Mesothelial cell of epicardium (in vitro differentiated cells): Measurements from ENCODE around the gene CFAP141. TPM values are rescaled to one million over a fixed set of nuclear protein-coding genes. Genes with fewer than 3 reads are reported as not detected.

ENCODE experiments used
- DNase-seq, 2 experiments: peaks; one replicate each; pipeline ENCODE4 v3.0.0; 2021; ENCODE audit warnings: low spot score in 2 of 2; ENCODE audit not compliant: unreplicated experiment in 2 of 2
- H3K27ac Mint-ChIP-seq: 2 replicates; pipeline ENCODE4 v1.8.0; 2021; ENCODE audit warnings: mixed read lengths
- H3K27me3 Mint-ChIP-seq: 2 replicates; pipeline ENCODE4 v1.8.0; 2021; ENCODE audit warnings: low read depth, mixed read lengths
- H3K36me3 Mint-ChIP-seq: 2 replicates; pipeline ENCODE4 v1.8.0; 2021; ENCODE audit warnings: mixed read lengths
- H3K4me1 Mint-ChIP-seq: 2 replicates; pipeline ENCODE4 v1.8.0; 2021; ENCODE audit warnings: mixed read lengths
- H3K4me3 Mint-ChIP-seq: 2 replicates; pipeline ENCODE4 v1.8.0; 2021; ENCODE audit warnings: mild to moderate bottlenecking, moderate library complexity, mixed read lengths
- H3K9me3 Mint-ChIP-seq: 2 replicates; pipeline ENCODE4 v1.8.0; 2021; ENCODE audit warnings: mixed read lengths
- total RNA-seq: library from RNA; stranded (reverse); gene quantifications from 3 replicates; pipeline ENCODE4 v1.2.1, GENCODE V29; 2021
- TF ChIP-seq, protein P1 (sequence below): fragments of 200-600 bp; sonication (generic); IDR thresholded peaks from one replicate; pipeline ENCODE4 v1.5.0; 2021; ENCODE audit warnings: antibody characterized with exemption; ENCODE audit not compliant: unreplicated experiment

CFAP141 gene
- total RNA-seq, 1 donor from 2014 or later, result not detected

DNA sequence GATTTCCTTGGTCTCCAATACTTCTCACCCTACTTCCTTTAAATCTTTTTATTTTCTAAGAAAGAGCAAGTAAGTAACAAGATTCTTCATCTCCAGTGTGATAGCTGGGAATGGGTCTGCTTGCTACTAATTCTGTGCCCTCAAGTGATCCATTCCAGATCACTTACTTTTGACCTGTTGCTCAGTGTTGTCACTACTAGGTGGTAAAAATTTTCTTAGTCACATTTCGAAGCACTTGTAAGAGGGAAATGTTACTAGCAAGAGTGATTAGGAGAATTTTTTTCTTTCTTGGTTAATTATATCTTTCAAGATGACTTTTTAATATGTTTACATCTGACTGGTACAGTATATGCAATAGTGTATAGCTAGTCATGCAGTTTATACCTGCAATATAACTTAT is 16.8 kb upstream of the CFAP141 start:
- Mint-ChIP-seq H3K36me3 (peaks cover 27% of the 10 kb centered on the region), H3K4me3 (peak overlapping the region; percentile 88), H3K4me1 (peaks cover 49% of the 10 kb centered on the region)

DNA sequence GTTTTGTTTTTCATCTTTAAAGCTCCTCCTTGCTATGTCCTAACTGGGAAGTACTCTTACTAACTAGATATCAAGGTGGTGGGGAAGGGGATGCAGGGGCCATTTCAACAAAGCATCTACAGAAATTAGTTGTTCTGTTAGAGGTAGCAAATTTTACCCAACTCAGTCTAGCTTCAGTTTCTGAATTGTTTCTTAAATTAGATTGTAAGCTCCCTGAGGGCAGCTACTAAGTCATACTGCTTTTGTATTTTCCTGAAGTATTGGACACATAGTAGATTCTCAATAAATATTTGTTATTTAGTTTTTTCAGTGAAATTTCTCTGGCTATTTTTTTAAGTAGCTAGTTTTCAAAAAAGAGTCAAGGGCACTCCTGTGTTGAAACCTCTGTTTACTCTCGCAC is 16.4 kb upstream of the CFAP141 start:
- no peak for DNase-seq
- peaks cover 28% of the 10 kb centered on the region for H3K36me3 Mint-ChIP-seq

More for the DNA sequence above, 16.8 kb upstream of the CFAP141 start:
- no peaks in the 10 kb centered on the region for H3K9me3 Mint-ChIP-seq
- H3K27ac Mint-ChIP-seq, result peak overlapping the region; percentile 84
- no peaks in the 10 kb centered on the region for H3K27me3 Mint-ChIP-seq
- TF ChIP-seq, protein P1, sequence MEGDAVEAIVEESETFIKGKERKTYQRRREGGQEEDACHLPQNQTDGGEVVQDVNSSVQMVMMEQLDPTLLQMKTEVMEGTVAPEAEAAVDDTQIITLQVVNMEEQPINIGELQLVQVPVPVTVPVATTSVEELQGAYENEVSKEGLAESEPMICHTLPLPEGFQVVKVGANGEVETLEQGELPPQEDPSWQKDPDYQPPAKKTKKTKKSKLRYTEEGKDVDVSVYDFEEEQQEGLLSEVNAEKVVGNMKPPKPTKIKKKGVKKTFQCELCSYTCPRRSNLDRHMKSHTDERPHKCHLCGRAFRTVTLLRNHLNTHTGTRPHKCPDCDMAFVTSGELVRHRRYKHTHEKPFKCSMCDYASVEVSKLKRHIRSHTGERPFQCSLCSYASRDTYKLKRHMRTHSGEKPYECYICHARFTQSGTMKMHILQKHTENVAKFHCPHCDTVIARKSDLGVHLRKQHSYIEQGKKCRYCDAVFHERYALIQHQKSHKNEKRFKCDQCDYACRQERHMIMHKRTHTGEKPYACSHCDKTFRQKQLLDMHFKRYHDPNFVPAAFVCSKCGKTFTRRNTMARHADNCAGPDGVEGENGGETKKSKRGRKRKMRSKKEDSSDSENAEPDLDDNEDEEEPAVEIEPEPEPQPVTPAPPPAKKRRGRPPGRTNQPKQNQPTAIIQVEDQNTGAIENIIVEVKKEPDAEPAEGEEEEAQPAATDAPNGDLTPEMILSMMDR, result no peak
- DNase-seq, result no peak

DNA sequence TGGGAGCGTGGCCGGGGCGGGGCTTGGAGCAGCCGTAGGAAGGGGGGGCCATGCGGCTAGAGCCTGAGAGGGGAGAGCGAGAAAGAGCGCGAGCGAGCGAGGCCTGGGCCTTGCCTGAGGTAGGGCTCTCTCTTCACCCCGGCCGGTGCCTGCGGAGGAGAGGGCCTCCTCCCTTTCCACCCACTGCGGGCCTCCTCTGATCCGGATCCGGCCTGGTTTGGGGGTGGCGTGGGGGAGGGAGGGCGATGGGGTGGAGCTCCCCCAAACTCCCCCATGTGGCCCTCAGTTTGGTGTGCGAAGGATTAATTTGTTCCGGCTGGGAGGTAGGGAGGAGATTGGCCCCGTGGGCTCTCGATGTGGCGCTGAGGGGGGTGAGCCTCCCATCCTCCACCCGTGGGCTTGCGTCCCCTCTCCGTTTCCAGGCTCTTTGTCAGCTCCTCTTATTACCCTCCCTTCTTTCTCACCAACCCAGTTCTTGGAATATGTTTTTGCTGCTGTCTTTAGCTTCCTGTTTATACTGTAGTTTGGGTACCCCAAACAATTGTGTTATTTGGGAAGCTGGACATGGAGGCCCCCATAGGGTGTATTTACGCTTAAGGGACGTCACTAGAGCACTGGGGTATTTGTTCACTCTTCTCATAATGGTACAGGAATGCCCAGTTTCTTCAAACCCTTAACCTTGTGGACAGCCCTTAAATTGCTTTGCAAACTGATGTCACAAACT is 15.3 kb upstream of the CFAP141 start:
- Mint-ChIP-seq H3K4me1 (peaks cover 51% of the 10 kb centered on the region), H3K27ac (peak overlapping the region; percentile 98), H3K27me3 (no peaks in the 10 kb centered on the region), H3K4me3 (peak overlapping the region; percentile 88), H3K9me3 (no peaks in the 10 kb centered on the region), H3K36me3 (peaks cover 26% of the 10 kb centered on the region)
- DNase-seq, result peak; percentile 54 to 73
- TF ChIP-seq, protein P1, result no peak

More for the DNA sequence above, 16.4 kb upstream of the CFAP141 start:
- TF ChIP-seq, protein P1, result no peak
- H3K4me1 Mint-ChIP-seq, result peaks cover 51% of the 10 kb centered on the region
- peak overlapping the region; percentile 88 for H3K4me3 Mint-ChIP-seq
- no peaks in the 10 kb centered on the region for H3K9me3 Mint-ChIP-seq
- no peaks in the 10 kb centered on the region for H3K27me3 Mint-ChIP-seq
- peak overlapping the region; percentile 98 for H3K27ac Mint-ChIP-seq

DNA sequence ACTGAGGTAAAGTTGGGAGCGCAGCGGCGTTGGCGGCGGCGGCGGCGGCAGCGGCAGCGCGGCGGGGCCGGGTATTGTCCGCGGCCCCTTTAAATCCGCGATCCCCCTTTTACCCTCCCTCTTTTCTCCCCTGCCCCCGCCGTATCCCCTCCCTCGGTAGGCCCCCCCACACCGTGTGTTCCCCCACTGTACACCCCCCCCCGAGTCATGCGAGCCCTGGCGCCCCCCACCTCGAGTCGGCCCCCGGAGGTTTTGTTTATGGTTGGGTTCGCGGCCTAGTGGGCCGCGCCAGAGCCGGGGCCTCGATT is 14.8 kb upstream of the CFAP141 start:
- DNase-seq, result no peak
- Mint-ChIP-seq H3K4me1 (peaks cover 51% of the 10 kb centered on the region), H3K9me3 (no peaks in the 10 kb centered on the region), H3K27me3 (no peaks in the 10 kb centered on the region), H3K36me3 (peaks cover 23% of the 10 kb centered on the region), H3K27ac (peak overlapping the region; percentile 100), H3K4me3 (peak overlapping the region; percentile 88)
- TF ChIP-seq, protein P1, result no peak

DNA sequence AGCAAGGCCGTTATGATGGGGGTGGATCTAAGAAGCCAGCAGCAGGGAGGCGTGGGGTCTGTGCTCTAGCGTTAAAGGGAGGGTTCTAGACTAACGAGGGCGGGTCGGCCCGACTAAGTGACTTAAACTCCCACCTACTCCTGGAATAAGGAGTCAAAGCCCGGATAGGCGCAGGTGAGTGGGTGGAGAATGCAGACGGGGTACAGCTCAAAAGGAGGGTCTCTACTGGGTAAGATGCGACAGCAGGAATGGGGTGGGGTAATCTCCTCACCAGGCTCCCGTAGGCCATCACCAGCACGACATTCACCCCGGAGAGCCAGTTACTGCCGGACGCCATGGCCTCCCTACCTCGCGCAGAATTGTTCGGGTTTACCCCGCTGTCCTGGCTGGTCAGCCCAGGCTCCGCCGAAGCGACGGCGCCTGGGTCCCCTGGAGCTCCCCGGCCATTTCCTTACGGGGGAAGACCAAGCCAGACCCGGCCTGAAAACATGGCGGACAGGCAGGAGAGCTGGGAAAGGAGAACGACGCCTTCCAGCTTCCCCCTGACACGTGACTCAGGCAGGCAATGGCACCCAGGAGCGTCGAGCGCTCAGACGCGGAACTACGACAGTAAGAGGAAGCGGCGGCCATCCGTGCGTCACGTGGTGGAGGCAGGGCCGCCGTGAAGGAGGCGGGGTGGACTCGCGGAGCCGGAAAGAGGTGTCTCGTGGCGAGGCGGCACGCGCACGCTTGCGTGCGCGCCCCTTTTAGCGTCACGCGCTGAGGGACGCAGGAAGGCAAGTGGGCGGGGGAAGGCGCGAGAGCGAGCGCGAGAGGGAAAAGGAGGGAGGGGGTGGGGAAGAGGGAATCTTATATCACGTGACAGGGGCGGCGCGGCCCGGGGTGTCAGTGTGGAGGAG is 14.2 kb upstream of the CFAP141 start, which contains the start of gene UBAP2L:
Gene UBAP2L (plus strand): TSS at position 885 of the 899 bp plus-strand sequence. CDS start 4,169 bp downstream, outside the sequence.
- no peaks in the 10 kb centered on the region for H3K27me3 Mint-ChIP-seq
- peak within 1 kb of the TSS; percentile 100 for H3K27ac Mint-ChIP-seq
- H3K4me1 Mint-ChIP-seq, result peaks cover 51% of the 10 kb centered on the region
- peaks cover 20% of the 10 kb centered on the region for H3K36me3 Mint-ChIP-seq
- H3K4me3 Mint-ChIP-seq, result peak within 1 kb of the TSS; percentile 88
- H3K9me3 Mint-ChIP-seq, result no peaks in the 10 kb centered on the region
- TF ChIP-seq, protein P1, result no peak
- peak; percentile 98 for DNase-seq
